HCT116 (cell line): Measurements from ENCODE around the gene ANKRD23.

Source experiments
- CTCF ChIP-seq, 3 experiments: fragments of 200-600 bp in 1 of 3; sonication (generic) in 1 of 3; IDR thresholded peaks in 2 of 3; conservative IDR thresholded peaks in 1 of 3; 2 replicates each; pipeline ENCODE4 v1.5.1; 2012 to 2017; ENCODE audit warnings: low read depth in 2 of 3, low read length in 2 of 3, antibody characterized with exemption in 1 of 3, borderline replicate concordance in 1 of 3, control low read depth in 1 of 3, mild to moderate bottlenecking in 1 of 3, mixed read lengths in 1 of 3, mixed run types in 1 of 3, moderate library complexity in 1 of 3; ENCODE audit not compliant: insufficient read depth in 1 of 3
- EZH2 ChIP-seq: fragments of 200-600 bp; sonication (generic); IDR thresholded peaks from 2 replicates; pipeline ENCODE4 v1.6.1; 2017; ENCODE audit warnings: antibody characterized with exemption, mixed run types
- JUND ChIP-seq: IDR thresholded peaks from 2 replicates; pipeline ENCODE4 v1.6.1; 2012
- POLR2AphosphoS5 ChIP-seq: IDR thresholded peaks from 2 replicates; pipeline ENCODE4 v1.6.1; 2011; ENCODE audit warnings: mild to moderate bottlenecking, low read depth, low read length, moderate library complexity
- RAD21 ChIP-seq: IDR thresholded peaks from 2 replicates; pipeline ENCODE4 v1.6.1; 2012; ENCODE audit warnings: low read depth, mild to moderate bottlenecking
- REST ChIP-seq: IDR thresholded peaks from 2 replicates; pipeline ENCODE4 v1.6.1; 2012; ENCODE audit warnings: low read depth
- ZNF274 ChIP-seq: fragments of 200-500 bp; sonication (Bioruptor generic); IDR thresholded peaks from 2 replicates; pipeline ENCODE4 v1.6.1; 2014; ENCODE audit warnings: mild to moderate bottlenecking, low read depth, low read length, inconsistent platforms

- TF ChIP-seq EZH2 (no peak), ZNF274 (no peak), CTCF (IDR thresholded peaks at IDR 0.05 in 2 of 3, conservative IDR thresholded peaks at IDR 0.05 in 1 of 3; ENCODE audit: borderline replicate concordance in 1 of 3, insufficient read depth in 1 of 3, low read depth in 2 of 3, low read length in 2 of 3) (no peak), POLR2AphosphoS5 (no peak), JUND (no peak), RAD21 (no peak), REST (no peak)
These were observed 35.1 kb upstream of the ANKRD23 start for GRCh38 chr2:96878796-96879544.
